Hematopoietic multipotent progenitor cell (in vitro differentiated cells): ENCODE measurements around the gene GID8. TPM values are rescaled to one million over a fixed set of nuclear protein-coding genes. Genes with fewer than 3 reads are reported as not detected.

Experiments
- DNase-seq, 3 donors: peaks; one replicate each; pipeline ENCODE4 v3.0.0-alpha.2; 2011 to 2015; ENCODE audit warnings: low read depth in 2 of 3, low spot score in 2 of 3
- total RNA-seq: library from RNA; depleted of rRNA; stranded (reverse); fragments of >200 nt; gene quantifications from one replicate; pipeline ENCODE4 v1.2.3, GENCODE V29; 2012

The GID8 gene
- total RNA-seq, 1 donor, result 37.4 TPM

DNA sequence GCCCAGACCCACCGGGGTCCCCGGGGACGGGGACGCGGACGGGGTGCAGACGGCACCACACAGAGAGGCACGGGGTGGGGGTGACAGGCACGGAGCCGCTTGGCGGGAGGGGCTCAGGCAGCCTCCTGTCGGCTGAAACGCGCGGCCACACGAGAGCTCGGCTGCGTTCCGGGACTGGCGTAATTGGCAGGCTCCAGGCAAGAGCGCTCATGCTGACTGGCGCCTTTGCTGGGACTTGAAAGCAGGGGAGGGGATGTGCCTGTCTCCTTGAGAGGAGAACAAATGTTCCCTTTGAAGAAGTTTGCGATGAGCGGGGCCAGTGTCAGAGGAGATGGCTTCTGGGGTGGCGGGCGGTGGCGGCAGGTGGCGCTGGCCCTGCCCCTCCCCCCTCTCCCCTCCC, 43.0 kb downstream of the GID8 start:
- DNase-seq, result peak in 2 of 3 donors; percentile 70 to 87

DNA sequence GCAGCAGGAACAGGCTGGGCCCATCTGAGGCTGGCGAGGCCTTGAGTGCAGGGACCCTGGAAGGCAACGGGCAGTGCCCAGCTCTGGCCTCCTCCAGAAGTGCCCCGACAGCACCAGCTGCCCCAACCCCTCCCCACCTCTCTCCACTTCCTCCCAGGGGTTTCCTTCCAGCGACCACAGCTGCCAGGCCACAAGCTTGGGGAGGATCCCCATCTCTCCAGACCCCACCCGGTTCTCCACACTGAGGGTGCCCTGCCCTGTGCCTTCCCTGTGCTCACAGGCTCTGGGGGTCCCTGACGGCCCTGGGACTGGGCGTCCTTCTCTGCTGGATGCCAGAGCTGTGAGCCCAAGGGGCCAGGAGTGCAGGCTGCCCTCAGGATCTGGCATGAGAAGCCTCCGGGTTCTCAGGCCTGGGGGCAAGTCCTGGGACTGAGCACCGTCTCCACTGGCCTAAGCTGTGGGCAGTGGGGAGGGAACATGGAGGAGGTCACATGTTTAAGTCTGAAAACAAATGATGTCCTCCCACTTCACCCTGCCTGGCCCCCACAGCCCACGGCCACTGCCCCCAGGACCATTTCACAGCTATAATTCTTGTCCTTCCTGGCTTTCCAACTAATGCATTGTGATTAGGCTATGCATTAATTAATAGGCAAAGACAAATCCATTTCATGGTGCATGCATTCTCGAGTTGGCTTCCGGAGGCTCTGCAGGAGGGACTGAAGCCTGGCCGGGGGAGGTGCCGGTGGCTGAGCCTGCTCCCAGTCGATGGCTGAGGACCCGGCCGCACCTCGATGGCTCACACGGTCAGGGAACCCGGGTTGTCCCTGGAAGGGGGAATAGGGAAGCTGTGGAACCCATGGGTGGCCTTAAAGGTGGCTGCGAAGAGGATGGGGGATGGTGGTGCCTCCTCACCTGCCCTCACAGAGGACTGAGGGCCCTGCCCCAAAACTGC, 44.5 kb downstream of the GID8 start:
- peak in 1 of 3 donors; percentile 83 for DNase-seq

DNA sequence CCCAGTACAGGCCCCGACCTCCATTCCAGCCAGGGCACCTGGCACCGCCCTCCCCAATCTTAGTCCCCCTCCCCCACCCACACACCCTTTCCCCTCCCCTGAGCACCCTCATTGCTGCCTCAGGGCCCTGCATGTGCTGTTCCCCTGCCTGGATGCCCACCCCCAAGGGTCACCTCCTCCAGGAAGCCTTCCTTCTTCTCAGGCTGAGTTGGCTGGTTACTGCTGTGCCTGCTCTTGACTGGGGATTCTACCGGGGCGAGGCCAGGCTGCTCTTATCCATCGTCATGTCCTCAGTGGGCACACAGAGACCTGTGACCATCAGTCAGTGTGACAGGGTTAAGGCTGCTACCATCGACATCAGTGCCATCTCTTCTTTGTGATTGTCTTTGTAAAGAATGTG, 45.3 kb downstream of the GID8 start:
- DNase-seq, result no peak

DNA sequence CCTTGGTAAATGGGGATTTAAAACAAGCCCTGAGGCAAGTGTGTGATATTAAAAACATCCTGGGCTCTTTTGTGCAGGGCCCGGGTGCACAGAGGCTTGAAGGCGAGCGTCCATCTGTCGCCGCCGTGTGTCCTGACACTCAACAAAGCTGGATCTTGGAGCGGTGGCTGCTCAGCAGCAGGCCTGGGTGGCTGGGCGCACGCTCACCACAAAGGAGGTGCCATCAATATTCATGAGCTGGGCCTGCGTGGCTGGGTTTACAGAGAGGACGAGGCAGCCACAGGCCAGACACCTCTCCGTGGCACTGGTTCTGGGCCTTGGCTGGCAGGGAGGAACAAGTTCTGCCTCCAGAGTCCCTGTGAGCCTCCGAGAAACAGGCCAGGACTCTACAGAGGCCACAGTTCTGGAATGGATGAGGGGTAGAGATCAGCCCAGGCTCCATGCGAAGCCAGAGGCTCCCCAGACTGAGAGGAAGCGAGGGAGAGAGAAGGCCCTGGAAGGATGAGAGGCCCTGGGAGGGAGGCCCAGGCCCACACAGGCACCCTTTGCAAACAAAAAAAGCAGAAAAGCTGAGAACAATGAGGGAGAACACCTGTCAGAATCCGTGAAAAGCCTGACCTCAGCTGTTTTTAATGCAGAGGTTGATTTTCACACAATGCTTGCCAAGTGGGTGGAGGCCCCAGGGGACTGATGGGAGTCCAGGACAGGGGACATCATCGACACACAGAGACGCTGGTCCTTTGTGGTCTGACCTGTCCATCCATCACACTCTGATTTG, 46.9 kb downstream of the GID8 start:
- DNase-seq, result no peak

DNA sequence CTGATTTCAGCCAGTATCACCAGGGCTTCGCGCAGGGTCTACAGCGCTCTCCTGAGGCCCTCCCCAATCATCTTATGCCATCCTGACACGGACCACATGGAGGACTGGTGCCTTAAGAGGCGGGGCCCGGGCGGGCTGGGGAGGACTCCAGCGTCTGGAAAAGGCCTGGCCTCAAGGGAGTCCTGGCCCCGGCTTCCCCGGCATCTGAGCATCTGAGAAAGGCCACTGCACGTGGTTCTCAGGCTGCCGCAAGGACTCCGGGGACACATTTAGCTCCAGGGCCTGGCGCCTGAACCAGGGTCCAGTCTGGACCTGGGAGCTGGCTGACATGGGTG, 47.5 kb downstream of the GID8 start:
- no peak for DNase-seq

DNA sequence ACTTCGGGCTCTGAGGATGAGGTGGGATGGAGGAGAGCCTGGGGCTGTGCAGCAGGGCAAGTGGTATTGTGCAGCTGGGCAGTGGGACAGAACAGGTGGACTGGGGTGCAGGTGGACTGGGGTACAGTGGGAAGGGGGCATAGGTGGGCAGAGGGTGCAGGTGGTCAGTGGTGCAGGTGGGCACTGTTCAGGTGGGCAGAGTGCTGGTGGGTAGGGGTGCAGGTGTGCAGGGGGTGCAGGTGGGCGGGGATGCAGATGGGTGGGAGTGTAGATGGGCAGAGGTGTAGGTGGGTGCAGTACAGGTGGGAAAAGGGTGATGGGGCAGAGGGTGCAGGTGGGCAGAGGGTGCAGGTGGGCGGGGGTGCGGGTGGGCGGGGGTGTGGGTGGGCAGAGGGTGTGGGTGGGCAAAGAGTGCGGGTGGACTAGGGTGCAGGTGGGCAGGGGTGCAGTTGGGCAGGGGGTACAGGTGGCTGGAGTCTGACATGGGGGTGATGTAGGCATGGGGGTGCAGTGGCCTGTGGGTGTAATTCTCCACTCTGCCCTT, 48.4 kb downstream of the GID8 start:
- no peak for DNase-seq

DNA sequence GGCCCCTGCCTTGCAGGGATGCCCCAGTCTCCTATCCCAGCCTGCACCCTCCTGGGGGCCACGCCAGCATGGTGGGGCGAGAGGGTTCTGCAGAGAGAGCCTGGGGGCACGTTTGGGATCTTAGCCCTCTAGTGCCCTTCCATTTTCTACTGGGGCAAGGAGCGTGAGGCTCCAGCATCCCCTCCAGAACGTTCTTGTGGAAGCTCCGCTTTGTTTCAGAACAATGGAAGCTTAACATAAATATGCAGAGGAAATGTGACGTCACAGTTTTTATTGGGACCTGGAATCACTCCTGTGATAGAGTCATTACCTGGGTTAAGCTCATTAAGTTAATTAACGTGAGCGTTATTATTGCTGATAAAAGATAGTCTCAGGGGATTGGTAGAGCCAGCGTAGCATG, 49.2 kb downstream of the GID8 start:
- no peak for DNase-seq

DNA sequence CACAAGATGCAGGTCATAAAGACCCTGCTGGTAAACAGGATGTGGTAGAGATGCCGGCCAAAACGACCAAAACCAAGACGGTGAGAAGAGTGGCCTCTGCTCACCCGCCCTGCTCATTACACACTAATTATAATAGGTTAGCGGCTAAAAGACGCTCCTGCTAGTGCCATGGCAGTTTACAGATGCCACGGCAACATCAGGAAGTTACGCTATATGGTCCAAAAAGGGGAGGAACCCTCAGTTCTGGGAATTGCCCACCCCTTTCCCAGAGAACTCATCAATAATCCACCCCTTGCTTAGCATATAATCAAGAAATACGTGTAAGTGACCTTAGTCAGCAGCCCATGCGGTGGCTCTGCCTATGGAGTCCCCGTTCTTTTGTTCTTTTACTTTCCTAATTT, 51.3 kb downstream of the GID8 start:
- DNase-seq, result peak in 1 of 3 donors; percentile 61

DNA sequence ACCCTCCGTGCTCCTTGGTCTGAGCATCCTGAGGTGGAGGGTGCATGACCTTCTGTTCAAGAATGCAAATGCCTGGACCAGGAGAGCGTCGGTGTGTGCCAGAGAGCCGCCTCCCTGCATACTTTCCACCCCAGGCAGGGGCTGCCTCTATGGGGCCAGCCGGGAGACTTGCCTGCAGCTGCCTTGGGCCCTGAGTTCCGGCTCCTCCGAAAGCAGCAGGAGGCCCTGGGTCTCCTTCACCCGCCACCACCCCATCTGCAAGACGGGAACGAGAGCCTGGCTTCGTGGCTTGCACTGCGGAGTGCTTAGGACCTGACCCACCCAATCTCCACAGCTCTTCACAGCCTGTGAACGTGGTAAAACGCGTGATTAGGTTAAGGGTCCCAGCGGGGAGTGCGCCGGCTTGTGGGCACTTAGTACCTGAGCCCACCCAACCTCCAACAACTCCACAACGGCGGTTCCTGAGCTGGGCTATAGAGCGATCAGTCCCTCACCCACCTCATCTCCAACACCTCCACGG, 52.4 kb downstream of the GID8 start:
- DNase-seq, result no peak

DNA sequence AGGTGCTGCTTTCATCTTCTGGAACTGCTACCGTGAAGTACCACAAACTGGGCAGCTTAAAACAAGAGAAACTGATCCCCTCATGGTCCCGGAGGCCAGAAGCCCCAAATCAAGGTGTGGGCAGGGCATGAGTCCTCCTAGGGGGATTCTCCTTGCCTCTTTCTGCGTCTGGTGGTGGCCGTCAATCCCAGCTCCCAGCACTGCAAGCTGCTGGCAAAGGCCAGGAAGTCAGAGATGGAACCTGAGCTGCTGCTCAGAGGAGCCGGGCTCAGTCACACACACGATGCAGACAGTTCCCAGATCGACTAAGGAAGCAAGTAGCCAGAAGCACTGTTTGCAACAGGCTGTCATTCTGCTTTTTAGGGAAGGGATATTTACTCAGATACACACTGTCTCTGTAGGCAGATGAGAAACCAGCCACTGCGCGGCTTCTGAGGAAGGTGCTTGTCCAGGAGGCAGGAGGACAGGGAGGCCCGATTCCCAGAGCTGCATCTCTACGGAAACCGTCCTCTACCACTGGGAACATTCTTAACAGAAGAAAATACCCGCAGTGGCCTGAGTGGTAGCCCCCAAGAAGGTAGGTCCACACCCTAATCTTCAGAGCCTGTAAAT, 53.4 kb downstream of the GID8 start:
- DNase-seq, result no peak

DNA sequence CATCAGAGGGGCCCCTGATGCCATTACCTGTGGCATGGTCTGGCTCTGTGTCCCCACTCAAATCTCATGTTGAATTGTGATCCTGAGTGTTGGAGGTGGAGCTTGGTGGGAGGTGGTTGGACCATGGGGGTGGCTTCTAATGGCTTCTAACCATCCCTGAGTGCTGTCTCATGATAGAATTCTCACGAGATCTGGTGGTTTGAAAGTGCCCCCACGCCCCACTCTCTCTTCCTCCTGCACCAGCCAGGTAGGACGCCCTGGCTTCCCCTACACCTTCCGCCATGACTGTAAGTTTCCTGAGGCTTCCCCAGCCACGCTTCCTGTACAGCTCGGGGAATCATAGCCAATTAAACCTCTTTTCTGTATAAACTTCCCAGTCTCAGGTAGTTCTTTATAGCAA, 53.9 kb downstream of the GID8 start:
- DNase-seq, result no peak

DNA sequence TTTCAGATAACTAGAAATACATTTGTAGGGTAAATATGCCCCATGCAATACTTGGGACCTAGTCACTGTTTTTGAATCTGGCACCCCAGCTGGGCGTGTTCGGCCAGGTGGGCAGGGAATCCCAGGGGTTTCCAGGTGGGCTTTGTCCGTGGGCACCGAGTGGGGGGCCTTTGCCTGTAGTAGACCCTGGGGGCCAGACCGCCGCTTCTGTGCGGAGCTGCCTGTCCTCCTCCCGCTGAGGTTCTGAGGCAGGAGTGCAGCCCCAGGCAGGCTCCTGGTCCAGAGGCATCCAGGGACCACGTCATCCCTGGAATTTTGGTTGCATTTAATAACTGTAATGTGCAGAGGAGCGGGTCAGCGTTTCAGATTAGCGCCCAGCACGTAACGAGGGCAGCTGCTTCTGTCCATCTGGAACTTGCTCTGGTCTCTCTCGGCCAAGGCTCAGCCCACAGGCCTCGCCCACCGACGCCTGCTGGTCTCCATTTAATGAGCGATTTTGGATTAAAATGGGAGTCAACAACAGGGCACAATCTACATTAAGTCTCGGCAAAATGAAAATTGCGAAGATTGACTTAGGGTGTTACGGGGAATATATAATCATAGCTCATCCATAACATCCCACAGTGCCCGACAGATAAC, 56.0 kb downstream of the GID8 start:
- DNase-seq, result no peak

DNA sequence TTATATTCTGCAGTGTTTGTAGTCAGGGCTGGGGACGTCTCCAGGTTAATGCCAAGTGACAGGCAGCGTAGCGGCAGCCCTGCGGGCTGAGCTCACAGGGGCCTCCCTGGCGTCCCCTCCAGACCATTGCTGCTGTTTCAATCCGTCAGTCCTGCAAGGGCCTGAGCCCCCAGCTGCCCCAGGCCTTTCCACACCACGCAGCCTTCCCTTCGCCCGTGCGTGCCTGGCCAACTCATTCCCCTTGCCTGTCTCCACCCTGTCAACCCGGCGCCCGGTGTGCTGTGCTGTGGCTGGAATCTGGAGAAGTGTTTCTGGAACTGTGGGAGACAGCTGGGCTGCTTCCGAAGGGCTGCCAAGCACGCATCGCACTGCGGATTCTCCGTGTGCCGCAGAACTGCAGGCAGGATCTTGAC, 56.9 kb downstream of the GID8 start:
- DNase-seq, result no peak

DNA sequence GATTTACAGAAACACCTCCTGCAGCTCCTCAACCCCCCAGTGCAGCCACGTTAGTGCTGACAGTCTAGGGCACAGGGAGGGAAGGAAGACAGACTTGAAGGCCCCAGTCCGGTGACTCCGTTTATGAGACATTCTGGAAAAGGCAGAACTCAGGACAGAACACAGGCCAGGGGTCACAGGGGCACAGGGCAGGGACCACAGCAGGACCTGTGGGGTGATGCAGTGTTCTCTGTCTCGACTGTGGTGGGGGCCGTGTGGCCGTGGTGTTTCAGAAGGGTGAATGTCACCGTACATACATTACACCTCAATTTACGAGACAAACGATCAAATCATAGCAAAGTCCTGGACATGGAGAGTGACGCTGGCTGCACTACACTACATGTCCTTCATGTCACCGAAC, 57.5 kb downstream of the GID8 start:
- DNase-seq, result no peak

DNA sequence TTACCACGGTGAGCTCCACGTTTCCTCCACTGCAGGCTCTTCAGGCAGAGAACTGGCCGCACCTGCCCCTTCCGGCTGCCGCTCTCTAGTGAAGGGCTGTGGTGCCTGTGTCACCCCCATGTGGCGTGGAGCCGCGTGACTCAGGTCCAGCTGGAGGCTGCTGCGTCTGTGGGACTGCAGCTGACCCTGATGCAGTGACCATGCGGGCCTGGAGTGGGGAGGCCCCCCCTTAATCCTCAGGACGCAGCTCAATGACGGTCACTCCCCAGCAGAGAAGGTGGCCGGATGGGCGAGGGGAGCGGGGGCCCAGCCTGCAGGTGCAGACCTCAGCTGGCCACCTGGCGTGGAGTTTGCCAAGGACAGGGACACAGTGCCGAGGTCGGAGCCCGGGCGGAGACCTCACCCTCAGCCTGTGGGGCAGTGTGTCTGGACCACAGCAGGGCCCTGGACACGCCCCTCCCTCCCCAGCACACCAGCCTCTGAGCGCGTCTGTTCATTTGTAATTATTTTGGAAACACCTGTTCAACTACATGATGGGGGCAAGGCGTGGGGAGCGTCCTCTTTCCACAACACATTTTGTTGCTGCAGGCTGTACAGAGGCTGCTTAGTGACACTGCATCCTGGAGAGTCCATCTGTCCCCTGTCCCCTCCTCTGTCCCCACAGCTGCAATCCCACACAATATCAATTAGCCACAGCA, 58.1 kb downstream of the GID8 start:
- no peak for DNase-seq

DNA sequence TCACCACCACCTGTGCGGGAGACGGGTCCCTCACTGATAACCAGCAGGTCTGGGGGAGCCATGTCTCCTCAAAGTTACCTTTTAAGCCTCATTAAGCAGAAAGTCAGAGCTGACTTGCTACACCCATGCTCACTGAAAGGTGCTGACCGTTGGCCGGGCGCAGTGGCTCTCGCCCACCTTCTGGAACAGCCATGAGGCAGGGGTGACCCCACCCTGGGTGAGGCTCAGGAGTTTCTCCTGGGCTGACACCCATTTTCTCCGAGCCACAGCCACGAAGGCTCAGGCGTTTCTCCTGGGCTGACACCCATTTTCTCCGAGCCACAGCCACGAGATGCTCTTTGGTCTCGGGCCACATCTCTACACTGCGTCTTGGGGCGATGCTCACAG, 58.6 kb downstream of the GID8 start:
- no peak for DNase-seq

DNA sequence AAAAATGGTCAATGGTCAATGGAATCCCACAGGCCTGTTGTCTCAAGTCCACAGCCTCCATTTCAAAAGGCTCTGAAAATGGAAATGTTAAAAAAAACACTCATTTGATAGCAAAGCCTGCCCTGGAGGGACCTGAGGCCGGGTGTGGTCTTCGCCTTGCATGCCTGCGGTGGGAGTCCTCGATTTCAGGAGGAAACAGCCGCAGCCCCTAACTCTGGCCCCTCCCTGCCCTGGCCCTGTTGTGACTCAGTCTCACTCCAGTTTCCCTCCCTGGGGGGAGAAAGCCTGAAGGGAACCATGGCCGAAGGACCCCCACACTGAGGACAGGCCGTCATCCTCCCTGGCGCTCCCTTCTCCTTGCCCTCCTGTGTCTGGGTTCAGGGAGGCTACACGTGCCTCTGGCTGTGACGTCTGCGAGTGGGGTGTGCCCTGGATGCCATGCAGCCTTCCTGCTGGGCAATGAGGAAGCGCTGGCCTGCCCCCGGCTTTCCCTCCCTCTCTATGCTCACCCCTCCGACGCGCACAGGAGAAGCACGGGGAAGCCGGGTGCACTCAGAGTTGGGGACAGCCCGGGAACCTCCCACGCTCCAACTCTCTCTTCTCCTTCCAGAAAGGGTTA, 59.6 kb downstream of the GID8 start:
- no peak for DNase-seq
